ENCODE results near the gene HDGFL2. TPM values are rescaled to one million over a fixed set of nuclear protein-coding genes. Genes with fewer than 3 reads are reported as not detected.
"Not testable (repeated sequence)": the region's sequence is repeated elsewhere in the genome, so short reads cannot be mapped to it uniquely, and the experiment has no call there.

HDGFL2 gene
- total and polyA plus RNA-seq, 7 donors = 32.3 to 56.4 (median 44.6) TPM

- Histone ChIP-seq H3K4me3 (no peak within 1 kb of the TSS), H3K9me3 (peaks cover 4% of the 10 kb centered on the region), H3K36me3 (ENCODE audit: insufficient read depth in 1 of 2, low read depth in 1 of 2) (no peaks in the 10 kb centered on the region), H3K27me3 (ENCODE audit: insufficient read depth in 3 of 3, low read length in 2 of 3) (no peaks in the 10 kb centered on the region), H3K27ac (no peak within 1 kb of the TSS), H3K4me1 (peaks cover 28% of the 10 kb centered on the region)
- no peak for DNase-seq
- intact Hi-C loops (cut with DNase I) = loop anchor here in 1 of 2 donors (5.0 kb wide), 1 partner anchor 97 kb away; the partner anchor contains the start of gene TNFAIP8L1
- WGBS, 3 donors = 67 to 73% (median 71%) methylated on average over 14 of the region's 14 CpGs
- TF ChIP-seq CTCF (IDR thresholded peaks at IDR 0.05) = no peak
- ATAC-seq = no peak
Observed at GRCh38 chr19:4539693-4540581, 67.8 kb downstream of the HDGFL2 start, which contains the start of gene LRG1. Gene LRG1 (minus strand): TSS chr19:4540036. CDS start chr19:4540013, 23 bp downstream.

DNA sequence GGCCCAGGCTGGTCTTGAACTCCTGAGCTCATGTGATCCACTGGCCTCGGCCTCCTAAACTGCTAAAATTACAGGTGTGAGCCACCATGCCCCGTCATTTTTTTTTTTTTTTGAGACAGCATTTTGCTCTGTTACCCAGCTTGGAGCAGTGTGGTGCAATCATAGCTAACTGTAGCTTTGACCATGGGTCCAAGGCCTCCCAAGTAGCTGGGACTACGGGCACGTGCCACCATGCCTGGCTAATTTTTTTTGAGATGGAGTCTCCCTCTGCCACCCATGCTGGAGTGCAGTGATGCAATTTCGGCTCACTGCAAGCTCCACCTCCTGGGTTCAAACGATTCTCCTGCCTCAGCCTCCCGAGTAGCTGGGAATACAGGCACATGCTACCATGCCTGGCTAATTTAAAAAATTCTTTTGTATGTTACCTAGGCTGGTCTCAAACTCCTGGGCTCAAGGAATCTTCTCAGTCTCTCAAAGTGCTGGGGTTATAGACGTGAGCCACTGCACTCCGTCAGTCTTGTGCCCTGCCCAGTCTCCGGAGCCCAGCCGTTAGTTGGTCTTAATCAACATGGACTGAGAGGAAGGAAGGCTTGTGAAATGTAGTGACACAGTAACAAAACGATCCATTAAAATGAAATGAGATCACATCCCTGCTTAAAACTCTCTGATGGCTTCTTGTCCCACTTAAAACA is 69.2 kb downstream of the HDGFL2 start:
- H3K4me3 ChIP-seq = no peak overlapping the region
- H3K4me1 ChIP-seq = peaks cover 17% of the 10 kb centered on the region
- no peaks in the 10 kb centered on the region for H3K27me3 ChIP-seq (ENCODE audit: insufficient read depth in 3 of 3, low read length in 2 of 3)
- TF ChIP-seq CTCF (IDR thresholded peaks at IDR 0.05) = no peak
- no peak for DNase-seq
- no peaks in the 10 kb centered on the region for H3K36me3 ChIP-seq (ENCODE audit: insufficient read depth in 1 of 2, low read depth in 1 of 2)
- WGBS, 3 donors = 76 to 85% (median 77%) methylated on average over 12 of the region's 12 CpGs
- no peak for ATAC-seq
- H3K9me3 ChIP-seq = peaks cover 4% of the 10 kb centered on the region
- intact Hi-C loops (cut with DNase I) = no loop called here
- H3K27ac ChIP-seq = no peak overlapping the region

DNA sequence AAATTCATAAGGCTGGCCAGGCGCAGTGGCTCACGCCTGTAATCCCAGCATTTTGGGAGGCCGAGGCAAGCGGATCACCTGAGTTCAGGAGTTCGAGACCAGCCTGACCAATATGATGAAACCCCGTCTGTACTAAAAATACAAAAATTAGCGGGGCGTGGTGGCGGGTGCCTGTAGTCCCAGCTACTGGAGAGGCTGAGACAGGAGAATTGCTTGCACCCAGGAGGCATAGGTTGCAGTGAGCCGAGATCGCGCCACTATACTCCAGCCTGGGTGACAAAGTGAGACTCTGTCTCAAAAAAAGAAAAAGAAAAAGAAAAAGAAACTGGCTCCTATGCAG is 69.7 kb downstream of the HDGFL2 start:
- whole genome bisulfite sequencing, 3 donors = 92 to 94% (median 93%) methylated on average over 12 of the region's 12 CpGs
- H3K27me3 ChIP-seq (ENCODE audit: insufficient read depth in 3 of 3, low read length in 2 of 3); H3K9me3 ChIP-seq; H3K36me3 ChIP-seq (ENCODE audit: insufficient read depth in 1 of 2, low read depth in 1 of 2); H3K4me3 ChIP-seq; intact Hi-C loops (cut with DNase I); ATAC-seq; H3K27ac ChIP-seq; DNase-seq: not testable (repeated sequence)
- H3K4me1 ChIP-seq = peaks cover 16% of the 10 kb centered on the region

- H3K4me1 ChIP-seq = peaks cover 3% of the 10 kb centered on the region
- TF ChIP-seq CTCF (IDR thresholded peaks at IDR 0.05) = no peak
- no peak overlapping the region for H3K27ac ChIP-seq
- H3K4me3 ChIP-seq = no peak overlapping the region
- peaks cover 0 to 4% of the 10 kb centered on the region in 2 donors for H3K36me3 ChIP-seq (ENCODE audit: insufficient read depth in 1 of 2, low read depth in 1 of 2)
- ATAC-seq (no peak), DNase-seq (no peak)
- intact Hi-C loops (cut with DNase I) = no loop called here
- WGBS, 3 donors = 86 to 90% (median 90%) methylated on average over 68 to 77 of the region's 77 CpGs
- H3K9me3 ChIP-seq = peaks cover 4% of the 10 kb centered on the region
- H3K27me3 ChIP-seq (ENCODE audit: insufficient read depth in 3 of 3, low read length in 2 of 3) = no peaks in the 10 kb centered on the region
Observed at GRCh38 chr19:4542896-4543841, 71.1 kb downstream of the HDGFL2 start.
